Osteocyte (in vitro differentiated cells): ENCODE data around the gene ABCG1. TPM values are rescaled to one million over a fixed set of nuclear protein-coding genes. Genes with fewer than 3 reads are reported as not detected.

Source experiments
- DNase-seq: peaks from one replicate; pipeline ENCODE4 v3.0.0; 2021; ENCODE audit warnings: mixed read lengths; ENCODE audit not compliant: unreplicated experiment; ENCODE audit errors: extremely low spot score
- H3K27ac Mint-ChIP-seq: one replicate; pipeline ENCODE4 v1.8.0; 2021; ENCODE audit warnings: mild to moderate bottlenecking, mixed read lengths; ENCODE audit not compliant: unreplicated experiment
- H3K27me3 Mint-ChIP-seq: one replicate; pipeline ENCODE4 v1.8.0; 2021; ENCODE audit warnings: mixed read lengths; ENCODE audit not compliant: unreplicated experiment
- H3K36me3 Mint-ChIP-seq: one replicate; pipeline ENCODE4 v1.8.0; 2021; ENCODE audit warnings: mixed read lengths; ENCODE audit not compliant: unreplicated experiment
- H3K4me1 Mint-ChIP-seq: one replicate; pipeline ENCODE4 v1.8.0; 2021; ENCODE audit warnings: mixed read lengths; ENCODE audit not compliant: unreplicated experiment
- H3K4me3 Mint-ChIP-seq: one replicate; pipeline ENCODE4 v1.8.0; 2021; ENCODE audit warnings: mild to moderate bottlenecking, moderate library complexity, mixed read lengths; ENCODE audit not compliant: unreplicated experiment
- H3K9me3 Mint-ChIP-seq: one replicate; pipeline ENCODE4 v1.8.0; 2021; ENCODE audit warnings: mixed read lengths; ENCODE audit not compliant: unreplicated experiment
- CTCF ChIP-seq: fragments of 200-600 bp; sonication (generic); IDR thresholded peaks from 2 replicates; pipeline ENCODE4 v1.5.0; 2021; ENCODE audit warnings: antibody characterized with exemption, mild to moderate bottlenecking, moderate library complexity
- total RNA-seq: library from RNA; stranded (reverse); gene quantifications from 2 replicates; pipeline ENCODE4 v1.2.1, GENCODE V29; 2021

Gene ABCG1
- total RNA-seq, 1 donor from 2014 or later: 16.5 TPM

DNA sequence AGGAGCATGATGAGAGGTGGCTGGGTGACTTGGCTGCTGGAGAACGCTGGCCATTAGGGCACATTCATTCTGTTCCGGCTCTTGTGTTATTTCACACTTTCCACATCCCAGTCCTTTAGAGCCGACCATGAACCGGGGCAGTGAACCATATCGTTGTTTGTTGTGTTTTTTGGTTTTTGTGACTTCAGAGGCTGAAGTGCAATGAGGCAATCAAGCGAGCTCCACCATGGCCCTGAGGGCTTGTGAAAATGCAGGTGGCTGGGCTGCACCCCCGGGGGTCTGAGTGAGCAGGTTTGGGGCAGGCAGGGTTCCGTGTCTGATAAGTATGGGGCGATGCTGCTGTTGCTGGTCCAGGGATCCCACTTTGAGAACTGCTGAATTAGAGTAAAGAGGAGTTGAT, 23.7 kb downstream of the ABCG1 start:
- Mint-ChIP-seq H3K4me1 (peaks cover 2% of the 10 kb centered on the region), H3K9me3 (no peaks in the 10 kb centered on the region), H3K36me3 (peaks cover 3% of the 10 kb centered on the region), H3K27ac (no peak overlapping the region), H3K4me3 (no peak overlapping the region), H3K27me3 (peaks cover 31% of the 10 kb centered on the region)
- no peak for DNase-seq
- TF ChIP-seq CTCF: no peak

- Mint-ChIP-seq H3K36me3 (peaks cover 3% of the 10 kb centered on the region), H3K27ac (no peak overlapping the region), H3K4me3 (no peak overlapping the region), H3K4me1 (peaks cover 2% of the 10 kb centered on the region), H3K9me3 (no peaks in the 10 kb centered on the region), H3K27me3 (peaks cover 34% of the 10 kb centered on the region)
- no peak for TF ChIP-seq CTCF
- DNase-seq: no peak
These were observed 24.1 kb downstream of the ABCG1 start for GRCh38 chr21:42243026-42243425.

DNA sequence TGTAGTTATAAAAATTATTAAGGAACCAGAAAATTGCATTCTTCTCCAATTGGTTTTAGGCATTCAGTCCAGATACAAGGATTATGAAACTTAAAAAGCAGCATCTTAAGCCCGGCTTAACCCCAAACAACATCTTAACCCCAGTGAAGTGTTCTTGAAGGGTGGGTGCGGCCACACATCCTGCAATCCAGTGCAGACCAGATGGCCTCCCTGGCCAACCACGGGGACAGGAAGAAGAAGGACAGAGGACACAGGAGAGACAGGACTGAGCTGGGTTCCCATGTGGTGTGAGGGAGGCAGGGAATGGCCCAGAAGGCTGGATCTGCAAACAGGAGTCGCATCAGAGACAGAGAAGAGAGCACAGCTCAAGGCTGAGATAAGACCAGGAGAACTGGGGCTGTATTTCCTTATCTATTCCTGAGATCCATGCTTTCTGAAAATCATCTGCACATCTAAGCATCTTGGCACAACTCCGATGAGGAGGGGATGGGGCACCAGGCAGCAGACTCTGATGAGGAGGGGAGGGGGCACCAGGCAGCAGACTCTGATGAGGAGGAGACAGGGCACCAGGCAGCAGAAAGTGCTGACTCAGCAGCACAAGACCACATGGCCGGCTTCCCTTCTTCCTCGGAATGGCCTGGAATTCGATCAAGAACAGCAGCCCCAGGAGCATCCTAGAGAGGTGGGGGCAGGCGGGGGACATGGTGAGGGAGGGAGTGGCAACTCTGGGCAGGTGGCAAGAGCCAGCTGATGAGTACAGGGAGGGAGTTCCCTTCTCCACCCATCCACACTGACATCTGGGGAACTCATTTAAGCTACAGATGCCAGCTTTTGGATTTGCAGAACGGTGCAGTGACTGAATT, 26.6 kb downstream of the ABCG1 start:
- Mint-ChIP-seq H3K9me3 (no peaks in the 10 kb centered on the region), H3K36me3 (peaks cover 3% of the 10 kb centered on the region), H3K4me1 (peaks cover 2% of the 10 kb centered on the region), H3K4me3 (no peak overlapping the region), H3K27ac (no peak overlapping the region), H3K27me3 (peaks cover 32% of the 10 kb centered on the region)
- DNase-seq: no peak
- no peak for TF ChIP-seq CTCF

DNA sequence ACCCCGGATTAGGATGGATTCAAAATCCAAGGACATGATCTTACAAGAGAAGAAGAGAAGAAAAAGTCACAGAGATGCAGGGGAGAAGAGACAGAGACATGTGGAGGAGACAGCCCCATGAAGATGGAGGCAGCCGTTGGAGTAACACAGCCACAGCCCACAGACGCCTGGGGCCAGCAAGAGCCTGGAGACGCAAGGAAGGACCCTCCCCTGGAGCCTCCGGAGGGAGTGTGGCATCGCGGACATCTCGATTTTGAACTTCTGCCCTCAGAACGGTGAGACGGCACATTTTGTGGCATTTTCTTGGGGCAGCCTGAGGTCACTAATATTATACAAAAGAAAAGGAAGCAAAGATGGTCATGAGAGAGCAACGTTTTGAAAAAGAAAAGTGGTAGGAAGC, 28.8 kb downstream of the ABCG1 start:
- no peak for TF ChIP-seq CTCF
- Mint-ChIP-seq H3K36me3 (peaks cover 3% of the 10 kb centered on the region), H3K9me3 (no peaks in the 10 kb centered on the region), H3K27me3 (peaks cover 37% of the 10 kb centered on the region), H3K4me1 (peaks cover 6% of the 10 kb centered on the region), H3K27ac (no peak overlapping the region), H3K4me3 (no peak overlapping the region)
- DNase-seq: no peak

GRCh38 chr21:42248241-42248640, 29.3 kb downstream of the ABCG1 start:
- peaks cover 37% of the 10 kb centered on the region for H3K27me3 Mint-ChIP-seq
- H3K4me1 Mint-ChIP-seq: peaks cover 6% of the 10 kb centered on the region
- no peak overlapping the region for H3K27ac Mint-ChIP-seq
- H3K36me3 Mint-ChIP-seq: peaks cover 3% of the 10 kb centered on the region
- DNase-seq: no peak
- H3K9me3 Mint-ChIP-seq: no peaks in the 10 kb centered on the region
- TF ChIP-seq CTCF: no peak
- no peak overlapping the region for H3K4me3 Mint-ChIP-seq
